Neutrophil (primary cell): Measurements from ENCODE around the gene VWA2.

Experiments used
- H3K27ac ChIP-seq: fragments of 200-600 bp; sonication (generic); 2 replicates; pipeline ENCODE4 v1.5.1; 2016; ENCODE audit warnings: mild to moderate bottlenecking, moderate library complexity
- H3K27me3 ChIP-seq: fragments of 200-600 bp; sonication (generic); 2 replicates; pipeline ENCODE4 v1.6.0; 2016; ENCODE audit warnings: mild to moderate bottlenecking
- H3K36me3 ChIP-seq: fragments of 200-600 bp; sonication (generic); 2 replicates; pipeline ENCODE4 v1.5.1; 2017
- H3K4me1 ChIP-seq, 2 experiments: fragments of 200-600 bp in 1 of 2; sonication (generic) in 1 of 2; 1 replicate in 1 of 2; 2 replicates in 1 of 2; pipeline versions ENCODE4 v1.5.1 to v1.6.1; 2013 to 2016; ENCODE audit warnings: low read depth in 1 of 2, low read length in 1 of 2, mild to moderate bottlenecking in 1 of 2, moderate library complexity in 1 of 2; ENCODE audit not compliant: control insufficient read depth in 1 of 2, insufficient read depth in 1 of 2
- H3K4me3 ChIP-seq, 2 experiments: fragments of 200-600 bp in 1 of 2; sonication (generic) in 1 of 2; 1 replicate in 1 of 2; 2 replicates in 1 of 2; pipeline ENCODE4 v1.5.1; 2013 to 2016; ENCODE audit warnings: low read depth in 1 of 2, low read length in 1 of 2, mild to moderate bottlenecking in 1 of 2, moderate library complexity in 1 of 2
- H3K9me3 ChIP-seq: fragments of 200-600 bp; sonication (generic); 2 replicates; pipeline ENCODE4 v1.5.1; 2016
- TF ChIP-seq, protein P1 (sequence below): fragments of 200-600 bp; sonication (generic); IDR thresholded peaks from 2 replicates; pipeline ENCODE4 v1.5.1; 2016; ENCODE audit warnings: antibody characterized with exemption

VWA2 gene

DNA sequence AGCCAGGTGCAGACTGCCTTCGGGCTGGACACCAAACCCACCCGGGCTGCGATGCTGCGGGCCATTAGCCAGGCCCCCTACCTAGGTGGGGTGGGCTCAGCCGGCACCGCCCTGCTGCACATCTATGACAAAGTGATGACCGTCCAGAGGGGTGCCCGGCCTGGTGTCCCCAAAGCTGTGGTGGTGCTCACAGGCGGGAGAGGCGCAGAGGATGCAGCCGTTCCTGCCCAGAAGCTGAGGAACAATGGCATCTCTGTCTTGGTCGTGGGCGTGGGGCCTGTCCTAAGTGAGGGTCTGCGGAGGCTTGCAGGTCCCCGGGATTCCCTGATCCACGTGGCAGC is 50.0 kb downstream of the VWA2 start:
- no peak overlapping the region for H3K27ac ChIP-seq
- no peaks in the 10 kb centered on the region for H3K9me3 ChIP-seq
- no peak overlapping the region for H3K4me3 ChIP-seq
- H3K27me3 ChIP-seq: no peaks in the 10 kb centered on the region
- no peaks in the 10 kb centered on the region for H3K4me1 ChIP-seq
- TF ChIP-seq, protein P1, sequence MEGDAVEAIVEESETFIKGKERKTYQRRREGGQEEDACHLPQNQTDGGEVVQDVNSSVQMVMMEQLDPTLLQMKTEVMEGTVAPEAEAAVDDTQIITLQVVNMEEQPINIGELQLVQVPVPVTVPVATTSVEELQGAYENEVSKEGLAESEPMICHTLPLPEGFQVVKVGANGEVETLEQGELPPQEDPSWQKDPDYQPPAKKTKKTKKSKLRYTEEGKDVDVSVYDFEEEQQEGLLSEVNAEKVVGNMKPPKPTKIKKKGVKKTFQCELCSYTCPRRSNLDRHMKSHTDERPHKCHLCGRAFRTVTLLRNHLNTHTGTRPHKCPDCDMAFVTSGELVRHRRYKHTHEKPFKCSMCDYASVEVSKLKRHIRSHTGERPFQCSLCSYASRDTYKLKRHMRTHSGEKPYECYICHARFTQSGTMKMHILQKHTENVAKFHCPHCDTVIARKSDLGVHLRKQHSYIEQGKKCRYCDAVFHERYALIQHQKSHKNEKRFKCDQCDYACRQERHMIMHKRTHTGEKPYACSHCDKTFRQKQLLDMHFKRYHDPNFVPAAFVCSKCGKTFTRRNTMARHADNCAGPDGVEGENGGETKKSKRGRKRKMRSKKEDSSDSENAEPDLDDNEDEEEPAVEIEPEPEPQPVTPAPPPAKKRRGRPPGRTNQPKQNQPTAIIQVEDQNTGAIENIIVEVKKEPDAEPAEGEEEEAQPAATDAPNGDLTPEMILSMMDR: no peak
- no peaks in the 10 kb centered on the region for H3K36me3 ChIP-seq

DNA sequence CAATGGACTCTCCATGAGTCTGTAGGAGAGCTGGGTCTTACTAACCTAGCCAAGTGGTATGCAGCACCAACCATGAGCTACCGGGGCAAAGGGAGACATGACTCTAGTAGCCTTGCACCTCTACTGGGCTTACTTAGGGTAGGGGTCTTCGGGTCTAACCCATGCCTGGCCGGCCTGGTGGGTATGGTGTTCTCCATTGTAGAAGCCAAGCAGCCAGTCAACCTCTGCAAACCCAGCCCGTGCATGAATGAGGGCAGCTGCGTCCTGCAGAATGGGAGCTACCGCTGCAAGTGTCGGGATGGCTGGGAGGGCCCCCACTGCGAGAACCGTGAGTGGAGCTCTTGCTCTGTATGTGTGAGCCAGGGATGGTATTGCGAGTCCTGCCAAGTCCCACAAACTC is 51.0 kb downstream of the VWA2 start:
- Histone ChIP-seq H3K27ac (no peak overlapping the region), H3K4me1 (no peaks in the 10 kb centered on the region), H3K27me3 (no peaks in the 10 kb centered on the region), H3K4me3 (no peak overlapping the region), H3K36me3 (no peaks in the 10 kb centered on the region), H3K9me3 (peaks cover under 1% of the 10 kb centered on the region)
- TF ChIP-seq, protein P1: no peak

DNA sequence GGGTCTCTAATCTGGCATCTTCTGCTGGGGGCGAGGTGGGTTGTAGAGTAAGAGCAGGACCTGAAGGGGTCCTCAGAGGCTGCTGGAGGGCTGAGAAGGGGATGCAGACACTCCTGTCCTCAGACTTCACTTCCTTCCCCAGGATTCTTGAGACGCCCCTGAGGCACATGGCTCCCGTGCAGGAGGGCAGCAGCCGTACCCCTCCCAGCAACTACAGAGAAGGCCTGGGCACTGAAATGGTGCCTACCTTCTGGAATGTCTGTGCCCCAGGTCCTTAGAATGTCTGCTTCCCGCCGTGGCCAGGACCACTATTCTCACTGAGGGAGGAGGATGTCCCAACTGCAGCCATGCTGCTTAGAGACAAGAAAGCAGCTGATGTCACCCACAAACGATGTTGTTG is 52.0 kb downstream of the VWA2 start:
- H3K4me3 ChIP-seq: no peak overlapping the region
- no peaks in the 10 kb centered on the region for H3K36me3 ChIP-seq
- TF ChIP-seq, protein P1: no peak
- no peak overlapping the region for H3K27ac ChIP-seq
- H3K4me1 ChIP-seq: no peaks in the 10 kb centered on the region
- H3K27me3 ChIP-seq: no peaks in the 10 kb centered on the region
- peaks cover 11% of the 10 kb centered on the region for H3K9me3 ChIP-seq

- no peaks in the 10 kb centered on the region for H3K36me3 ChIP-seq
- no peak overlapping the region for H3K27ac ChIP-seq
- H3K4me1 ChIP-seq: no peaks in the 10 kb centered on the region
- H3K27me3 ChIP-seq: no peaks in the 10 kb centered on the region
- TF ChIP-seq, protein P1: no peak
- no peak overlapping the region for H3K4me3 ChIP-seq
- H3K9me3 ChIP-seq: peaks cover 11% of the 10 kb centered on the region
Observed at GRCh38 chr10:114291516-114291915, 52.5 kb downstream of the VWA2 start.

GRCh38 chr10:114293075-114293474 is 54.0 kb downstream of the VWA2 start:
- TF ChIP-seq, protein P1: no peak
- H3K27me3 ChIP-seq: no peaks in the 10 kb centered on the region
- no peak overlapping the region for H3K4me3 ChIP-seq
- H3K9me3 ChIP-seq: peaks cover 11% of the 10 kb centered on the region
- no peaks in the 10 kb centered on the region for H3K4me1 ChIP-seq
- H3K27ac ChIP-seq: no peak overlapping the region
- no peaks in the 10 kb centered on the region for H3K36me3 ChIP-seq

DNA sequence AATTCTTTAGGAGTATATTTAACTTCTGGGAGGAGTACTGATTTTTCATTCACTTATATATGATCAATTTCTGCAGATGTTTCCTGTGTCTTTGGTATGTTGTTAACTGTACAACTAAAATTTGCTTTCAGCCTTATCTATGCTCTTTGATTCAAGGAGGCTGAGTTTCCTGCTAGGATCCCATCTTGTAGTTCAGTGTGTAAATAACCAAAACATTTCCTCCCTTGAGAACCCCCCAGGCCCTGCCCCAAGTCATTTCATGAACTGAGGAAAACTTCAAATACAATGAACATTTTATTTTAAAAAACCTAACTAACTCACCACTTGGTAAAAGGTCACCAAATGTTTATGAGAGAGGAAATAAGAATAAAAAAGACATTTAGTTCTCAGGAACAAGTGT is 55.5 kb downstream of the VWA2 start:
- Histone ChIP-seq H3K9me3 (peaks cover 11% of the 10 kb centered on the region), H3K4me1 (no peaks in the 10 kb centered on the region), H3K27ac (no peak overlapping the region), H3K27me3 (no peaks in the 10 kb centered on the region), H3K36me3 (no peaks in the 10 kb centered on the region), H3K4me3 (no peak overlapping the region)
- TF ChIP-seq, protein P1: no peak
